Neural cell (in vitro differentiated cells): ENCODE results near the gene ABHD12.

Experiments used
- EP300 ChIP-seq: fragments of 450-650 bp; conservative IDR thresholded peaks from 2 replicates; pipeline ENCODE4 v1.6.1; 2014; ENCODE audit warnings: antibody characterized with exemption, mild to moderate bottlenecking, moderate library complexity; ENCODE audit not compliant: poor library complexity, severe bottlenecking
- EZH2 ChIP-seq: fragments of 200-600, 300-800 bp; shearing (Covaris generic), sonication (generic); IDR thresholded peaks from 2 replicates; pipeline ENCODE4 v1.6.1; 2014; ENCODE audit warnings: antibody characterized with exemption, low read length, borderline replicate concordance, mild to moderate bottlenecking; ENCODE audit not compliant: insufficient read depth, poor library complexity, severe bottlenecking
- POLR2AphosphoS5 ChIP-seq: IDR thresholded peaks from 2 replicates; pipeline ENCODE4 v1.6.1; 2012
- SMC3 ChIP-seq: fragments of 450-650 bp; conservative IDR thresholded peaks from 2 replicates; pipeline ENCODE4 v1.6.1; 2014; ENCODE audit warnings: antibody characterized with exemption, mild to moderate bottlenecking, moderate library complexity; ENCODE audit not compliant: poor library complexity
- TF ChIP-seq, protein P1 (sequence below): fragments of 450-650 bp; IDR thresholded peaks from 2 replicates; pipeline ENCODE4 v1.5.1; 2014; ENCODE audit warnings: antibody characterized with exemption, mild to moderate bottlenecking, moderate library complexity; ENCODE audit not compliant: poor library complexity, severe bottlenecking
- TF ChIP-seq, protein P2 (sequence below): IDR thresholded peaks from 2 replicates; pipeline ENCODE4 v1.6.1; 2012; ENCODE audit warnings: borderline replicate concordance

DNA sequence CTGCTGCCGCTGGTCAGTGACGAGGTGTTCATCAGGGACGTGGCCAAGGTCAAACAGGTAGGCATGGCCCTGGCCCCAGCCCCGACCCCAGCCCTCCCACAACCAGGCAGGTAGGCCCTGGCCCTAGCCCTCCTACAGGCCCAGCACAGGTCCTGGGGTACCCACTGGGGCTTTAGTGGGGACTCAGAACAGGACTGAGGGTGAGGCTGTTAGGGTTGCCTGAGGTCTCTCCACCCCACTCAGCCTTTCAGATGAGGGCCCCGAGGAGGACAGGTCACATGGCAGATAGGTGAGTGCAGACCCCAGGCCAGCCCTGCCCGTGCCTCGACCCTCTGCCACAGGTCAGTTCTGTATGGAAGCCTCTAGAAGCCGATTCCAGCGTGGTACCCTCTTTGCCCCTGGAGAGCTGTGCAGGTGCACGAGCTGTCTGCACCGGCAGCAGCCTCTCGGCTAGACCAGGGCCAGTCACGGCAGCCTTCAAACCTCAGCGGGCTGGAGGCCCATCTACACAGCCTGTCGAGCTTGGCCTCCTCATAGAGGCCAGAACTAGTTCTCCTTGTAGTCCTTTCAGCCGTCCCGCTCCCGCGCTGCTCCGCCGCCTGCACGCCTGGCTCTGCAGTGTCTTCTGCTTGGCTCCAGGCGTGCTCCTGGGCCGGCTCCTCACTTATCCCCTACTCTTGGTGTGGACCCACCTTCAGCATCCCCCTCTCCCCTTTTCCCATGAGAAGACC lies 107.2 kb downstream of the ABHD12 start:
- no peak for TF ChIP-seq POLR2AphosphoS5
- TF ChIP-seq, protein P1, sequence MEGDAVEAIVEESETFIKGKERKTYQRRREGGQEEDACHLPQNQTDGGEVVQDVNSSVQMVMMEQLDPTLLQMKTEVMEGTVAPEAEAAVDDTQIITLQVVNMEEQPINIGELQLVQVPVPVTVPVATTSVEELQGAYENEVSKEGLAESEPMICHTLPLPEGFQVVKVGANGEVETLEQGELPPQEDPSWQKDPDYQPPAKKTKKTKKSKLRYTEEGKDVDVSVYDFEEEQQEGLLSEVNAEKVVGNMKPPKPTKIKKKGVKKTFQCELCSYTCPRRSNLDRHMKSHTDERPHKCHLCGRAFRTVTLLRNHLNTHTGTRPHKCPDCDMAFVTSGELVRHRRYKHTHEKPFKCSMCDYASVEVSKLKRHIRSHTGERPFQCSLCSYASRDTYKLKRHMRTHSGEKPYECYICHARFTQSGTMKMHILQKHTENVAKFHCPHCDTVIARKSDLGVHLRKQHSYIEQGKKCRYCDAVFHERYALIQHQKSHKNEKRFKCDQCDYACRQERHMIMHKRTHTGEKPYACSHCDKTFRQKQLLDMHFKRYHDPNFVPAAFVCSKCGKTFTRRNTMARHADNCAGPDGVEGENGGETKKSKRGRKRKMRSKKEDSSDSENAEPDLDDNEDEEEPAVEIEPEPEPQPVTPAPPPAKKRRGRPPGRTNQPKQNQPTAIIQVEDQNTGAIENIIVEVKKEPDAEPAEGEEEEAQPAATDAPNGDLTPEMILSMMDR, result no peak
- TF ChIP-seq SMC3, result no peak
- TF ChIP-seq, protein P2, sequence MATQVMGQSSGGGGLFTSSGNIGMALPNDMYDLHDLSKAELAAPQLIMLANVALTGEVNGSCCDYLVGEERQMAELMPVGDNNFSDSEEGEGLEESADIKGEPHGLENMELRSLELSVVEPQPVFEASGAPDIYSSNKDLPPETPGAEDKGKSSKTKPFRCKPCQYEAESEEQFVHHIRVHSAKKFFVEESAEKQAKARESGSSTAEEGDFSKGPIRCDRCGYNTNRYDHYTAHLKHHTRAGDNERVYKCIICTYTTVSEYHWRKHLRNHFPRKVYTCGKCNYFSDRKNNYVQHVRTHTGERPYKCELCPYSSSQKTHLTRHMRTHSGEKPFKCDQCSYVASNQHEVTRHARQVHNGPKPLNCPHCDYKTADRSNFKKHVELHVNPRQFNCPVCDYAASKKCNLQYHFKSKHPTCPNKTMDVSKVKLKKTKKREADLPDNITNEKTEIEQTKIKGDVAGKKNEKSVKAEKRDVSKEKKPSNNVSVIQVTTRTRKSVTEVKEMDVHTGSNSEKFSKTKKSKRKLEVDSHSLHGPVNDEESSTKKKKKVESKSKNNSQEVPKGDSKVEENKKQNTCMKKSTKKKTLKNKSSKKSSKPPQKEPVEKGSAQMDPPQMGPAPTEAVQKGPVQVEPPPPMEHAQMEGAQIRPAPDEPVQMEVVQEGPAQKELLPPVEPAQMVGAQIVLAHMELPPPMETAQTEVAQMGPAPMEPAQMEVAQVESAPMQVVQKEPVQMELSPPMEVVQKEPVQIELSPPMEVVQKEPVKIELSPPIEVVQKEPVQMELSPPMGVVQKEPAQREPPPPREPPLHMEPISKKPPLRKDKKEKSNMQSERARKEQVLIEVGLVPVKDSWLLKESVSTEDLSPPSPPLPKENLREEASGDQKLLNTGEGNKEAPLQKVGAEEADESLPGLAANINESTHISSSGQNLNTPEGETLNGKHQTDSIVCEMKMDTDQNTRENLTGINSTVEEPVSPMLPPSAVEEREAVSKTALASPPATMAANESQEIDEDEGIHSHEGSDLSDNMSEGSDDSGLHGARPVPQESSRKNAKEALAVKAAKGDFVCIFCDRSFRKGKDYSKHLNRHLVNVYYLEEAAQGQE, result no peak
- no peak for TF ChIP-seq EP300
- TF ChIP-seq EZH2, result no peak
